ENCODE results near the gene LYRM4.

DNA sequence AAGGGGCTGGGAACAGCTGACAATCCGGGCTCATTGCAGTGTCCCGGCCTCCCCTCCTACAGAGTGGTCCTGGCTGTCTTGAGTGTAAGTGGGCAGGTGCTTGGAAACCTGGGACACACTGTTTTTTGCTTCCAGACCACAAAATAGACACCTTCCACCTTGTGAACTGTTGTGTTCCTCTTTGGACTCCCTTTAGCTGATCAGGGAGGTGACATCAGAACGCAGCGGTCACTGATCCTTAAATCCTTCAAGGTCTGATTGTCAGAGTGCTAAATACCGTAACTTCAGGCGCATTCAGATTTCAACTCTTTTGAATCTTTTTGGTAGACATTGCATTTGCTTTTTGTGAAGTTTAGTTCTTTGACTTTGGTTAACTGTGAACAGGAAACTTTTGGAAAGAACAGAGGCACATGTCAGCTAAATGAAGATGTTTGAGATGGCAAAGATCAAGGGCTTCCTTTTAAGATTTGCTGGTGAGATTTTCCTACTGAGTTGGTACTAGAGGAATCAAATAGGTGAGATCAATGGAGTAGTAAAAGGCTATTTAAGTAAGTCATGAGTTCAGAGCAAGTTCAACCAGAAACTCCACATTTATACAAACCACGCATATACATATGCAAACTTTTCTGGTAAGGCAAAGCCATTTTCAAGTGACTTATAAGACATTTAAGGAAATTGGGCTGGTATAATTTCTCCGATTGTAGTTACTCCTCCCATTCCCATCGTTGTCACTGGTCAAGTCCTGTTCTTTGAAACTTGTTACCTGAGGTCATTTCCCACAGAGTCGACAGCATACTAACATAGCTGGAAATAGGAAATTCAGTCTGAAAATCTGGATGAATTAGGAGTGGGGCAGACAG is 169.3 kb downstream of the LYRM4 start:
- TF ChIP-seq, protein P1, sequence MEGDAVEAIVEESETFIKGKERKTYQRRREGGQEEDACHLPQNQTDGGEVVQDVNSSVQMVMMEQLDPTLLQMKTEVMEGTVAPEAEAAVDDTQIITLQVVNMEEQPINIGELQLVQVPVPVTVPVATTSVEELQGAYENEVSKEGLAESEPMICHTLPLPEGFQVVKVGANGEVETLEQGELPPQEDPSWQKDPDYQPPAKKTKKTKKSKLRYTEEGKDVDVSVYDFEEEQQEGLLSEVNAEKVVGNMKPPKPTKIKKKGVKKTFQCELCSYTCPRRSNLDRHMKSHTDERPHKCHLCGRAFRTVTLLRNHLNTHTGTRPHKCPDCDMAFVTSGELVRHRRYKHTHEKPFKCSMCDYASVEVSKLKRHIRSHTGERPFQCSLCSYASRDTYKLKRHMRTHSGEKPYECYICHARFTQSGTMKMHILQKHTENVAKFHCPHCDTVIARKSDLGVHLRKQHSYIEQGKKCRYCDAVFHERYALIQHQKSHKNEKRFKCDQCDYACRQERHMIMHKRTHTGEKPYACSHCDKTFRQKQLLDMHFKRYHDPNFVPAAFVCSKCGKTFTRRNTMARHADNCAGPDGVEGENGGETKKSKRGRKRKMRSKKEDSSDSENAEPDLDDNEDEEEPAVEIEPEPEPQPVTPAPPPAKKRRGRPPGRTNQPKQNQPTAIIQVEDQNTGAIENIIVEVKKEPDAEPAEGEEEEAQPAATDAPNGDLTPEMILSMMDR (conservative IDR thresholded peaks at IDR 0.05): no peak
- no peak for TF ChIP-seq EZH2 (IDR thresholded peaks at IDR 0.05; ENCODE audit: low read depth)
